BE2C (cell line): ENCODE measurements around the gene EIF5.

Experiments
- DNase-seq: peaks from one replicate; pipeline ENCODE4 v3.0.0-alpha.2; 2020
- H3K27me3 ChIP-seq: fragments of 250-450 bp; sonication (Bioruptor Pico); 2 replicates; pipeline ENCODE4 v1.5.1; 2020; ENCODE audit warnings: mild to moderate bottlenecking
- H3K36me3 ChIP-seq: fragments of 250-450 bp; sonication (Bioruptor Pico); 2 replicates; pipeline ENCODE4 v1.5.1; 2020; ENCODE audit warnings: mild to moderate bottlenecking
- H3K4me1 ChIP-seq: fragments of 250-450 bp; sonication (Bioruptor Pico); 2 replicates; pipeline ENCODE4 v1.5.1; 2020
- H3K4me3 ChIP-seq: 2 replicates; pipeline ENCODE4 v1.5.1; 2011; ENCODE audit warnings: low read depth, low read length
- H3K9me3 ChIP-seq: fragments of 250-450 bp; sonication (Bioruptor Pico); 2 replicates; pipeline ENCODE4 v1.5.1; 2020
- TF ChIP-seq, protein P1 (sequence below): IDR thresholded peaks from 2 replicates; pipeline ENCODE4 v1.5.1; 2012; ENCODE audit warnings: mild to moderate bottlenecking, low read depth, low read length

The EIF5 gene

DNA sequence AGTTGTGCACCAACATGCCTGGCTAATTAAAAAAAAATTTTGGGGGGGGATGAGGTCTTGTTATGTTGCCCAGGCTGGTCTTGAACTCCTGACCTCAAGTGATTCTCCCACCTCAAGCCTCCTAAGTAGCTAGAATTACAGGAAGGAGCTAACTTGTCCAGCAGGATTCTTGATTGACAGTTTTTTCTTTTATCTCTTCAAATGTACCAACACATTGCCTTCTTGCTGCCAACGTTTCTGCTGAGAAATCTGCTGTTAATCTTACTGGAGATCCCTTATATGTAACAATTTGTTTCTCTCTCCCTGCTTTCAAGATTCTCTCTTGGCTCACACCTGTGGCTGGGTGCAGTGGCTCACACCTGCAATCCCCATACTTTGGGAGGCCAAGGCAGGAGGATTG is 28.7 kb downstream of the EIF5 start:
- no peak for DNase-seq
- no peaks in the 10 kb centered on the region for H3K36me3 ChIP-seq
- H3K4me1 ChIP-seq: no peaks in the 10 kb centered on the region
- no peak overlapping the region for H3K4me3 ChIP-seq
- TF ChIP-seq, protein P1, sequence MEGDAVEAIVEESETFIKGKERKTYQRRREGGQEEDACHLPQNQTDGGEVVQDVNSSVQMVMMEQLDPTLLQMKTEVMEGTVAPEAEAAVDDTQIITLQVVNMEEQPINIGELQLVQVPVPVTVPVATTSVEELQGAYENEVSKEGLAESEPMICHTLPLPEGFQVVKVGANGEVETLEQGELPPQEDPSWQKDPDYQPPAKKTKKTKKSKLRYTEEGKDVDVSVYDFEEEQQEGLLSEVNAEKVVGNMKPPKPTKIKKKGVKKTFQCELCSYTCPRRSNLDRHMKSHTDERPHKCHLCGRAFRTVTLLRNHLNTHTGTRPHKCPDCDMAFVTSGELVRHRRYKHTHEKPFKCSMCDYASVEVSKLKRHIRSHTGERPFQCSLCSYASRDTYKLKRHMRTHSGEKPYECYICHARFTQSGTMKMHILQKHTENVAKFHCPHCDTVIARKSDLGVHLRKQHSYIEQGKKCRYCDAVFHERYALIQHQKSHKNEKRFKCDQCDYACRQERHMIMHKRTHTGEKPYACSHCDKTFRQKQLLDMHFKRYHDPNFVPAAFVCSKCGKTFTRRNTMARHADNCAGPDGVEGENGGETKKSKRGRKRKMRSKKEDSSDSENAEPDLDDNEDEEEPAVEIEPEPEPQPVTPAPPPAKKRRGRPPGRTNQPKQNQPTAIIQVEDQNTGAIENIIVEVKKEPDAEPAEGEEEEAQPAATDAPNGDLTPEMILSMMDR: no peak
- H3K9me3 ChIP-seq: peaks cover 4% of the 10 kb centered on the region; the same call in 1 of the 2 replicates
- H3K27me3 ChIP-seq: no peaks in the 10 kb centered on the region

DNA sequence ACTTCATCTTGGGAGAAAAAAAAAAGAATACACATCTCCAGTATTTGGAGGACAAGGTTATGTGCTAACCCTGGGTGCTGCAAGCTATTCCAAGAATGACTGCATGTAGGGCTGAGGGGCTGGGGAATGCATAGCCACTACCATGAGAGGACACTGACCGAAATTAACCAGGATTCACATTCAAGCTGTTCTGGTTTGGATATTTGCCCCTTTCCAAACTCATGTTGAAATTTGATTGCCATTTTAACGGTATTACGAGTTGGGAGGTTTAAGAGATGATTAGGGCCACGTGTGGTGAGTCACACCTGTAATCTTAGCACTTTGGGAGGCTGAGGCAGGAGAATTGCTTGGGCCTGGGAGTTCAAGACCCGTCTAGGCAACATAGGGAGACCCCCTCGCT is 32.7 kb downstream of the EIF5 start:
- Histone ChIP-seq H3K27me3 (no peaks in the 10 kb centered on the region), H3K4me1 (no peaks in the 10 kb centered on the region), H3K9me3 (peaks cover 4% of the 10 kb centered on the region; the same call in 1 of the 2 replicates), H3K36me3 (no peaks in the 10 kb centered on the region), H3K4me3 (no peak overlapping the region)
- TF ChIP-seq, protein P1: no peak
- DNase-seq: no peak

DNA sequence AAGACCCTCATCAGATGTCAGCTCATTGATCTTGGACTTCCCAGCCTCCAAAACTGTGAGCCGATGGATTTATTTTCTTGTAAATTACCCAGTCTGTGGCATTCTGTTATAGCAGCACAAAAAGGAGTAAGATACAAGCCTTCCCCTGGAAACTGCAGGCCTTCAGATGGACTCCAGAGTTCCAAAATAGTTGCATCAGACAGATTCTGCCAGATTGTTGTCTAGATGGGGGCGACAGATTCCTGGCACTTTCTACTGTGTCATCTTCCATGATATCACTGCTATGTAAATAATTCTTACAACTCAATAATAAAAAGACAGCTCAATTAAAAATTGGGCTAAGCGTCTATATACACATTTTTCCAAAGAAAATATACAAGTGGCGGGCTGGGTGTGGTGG is 34.0 kb downstream of the EIF5 start:
- Histone ChIP-seq H3K36me3 (no peaks in the 10 kb centered on the region), H3K4me1 (no peaks in the 10 kb centered on the region), H3K4me3 (no peak overlapping the region), H3K27me3 (no peaks in the 10 kb centered on the region), H3K9me3 (no peaks in the 10 kb centered on the region)
- DNase-seq: no peak
- TF ChIP-seq, protein P1: no peak

DNA sequence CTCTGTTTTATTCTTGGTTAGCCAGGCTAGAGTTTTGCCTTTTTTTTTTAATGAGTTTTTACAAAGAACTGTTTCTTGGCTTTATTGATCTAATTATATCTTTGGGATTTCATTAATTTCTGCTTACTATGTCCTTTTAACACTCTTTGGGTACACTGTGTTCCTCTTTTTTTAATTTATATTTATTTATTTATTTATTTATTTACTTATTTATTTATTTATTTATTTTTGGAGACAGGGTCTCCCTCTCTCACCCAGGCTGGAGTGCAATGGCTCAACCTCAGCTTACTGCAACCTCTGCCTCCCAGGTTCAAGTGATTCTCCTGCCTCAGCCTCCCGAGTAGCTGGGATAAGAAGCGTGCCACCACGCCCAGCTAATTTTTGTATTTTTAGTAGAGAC is 36.0 kb downstream of the EIF5 start:
- TF ChIP-seq, protein P1: no peak
- no peaks in the 10 kb centered on the region for H3K27me3 ChIP-seq
- H3K4me3 ChIP-seq: no peak overlapping the region
- DNase-seq: no peak
- H3K36me3 ChIP-seq: no peaks in the 10 kb centered on the region
- no peaks in the 10 kb centered on the region for H3K4me1 ChIP-seq
- H3K9me3 ChIP-seq: no peaks in the 10 kb centered on the region

DNA sequence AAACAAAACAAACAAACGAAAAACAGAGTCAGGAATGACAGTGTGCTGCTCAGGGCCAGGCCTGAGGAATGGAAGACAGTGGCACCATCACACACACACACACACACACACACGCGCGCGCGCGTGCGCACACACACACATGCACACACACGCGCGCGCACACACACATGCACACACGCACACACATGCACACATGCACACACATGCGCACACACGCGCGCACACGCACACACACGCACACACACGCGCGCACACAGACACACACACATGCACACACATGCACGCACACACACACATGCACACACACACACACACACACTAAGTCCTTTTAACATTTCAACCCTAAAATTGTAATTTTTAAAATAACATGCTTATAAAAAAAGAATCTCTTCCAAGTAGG is 38.0 kb downstream of the EIF5 start:
- Histone ChIP-seq H3K4me3 (no peak overlapping the region), H3K4me1 (no peaks in the 10 kb centered on the region), H3K9me3 (no peaks in the 10 kb centered on the region), H3K36me3 (no peaks in the 10 kb centered on the region), H3K27me3 (no peaks in the 10 kb centered on the region)
- TF ChIP-seq, protein P1: no peak
- no peak for DNase-seq

DNA sequence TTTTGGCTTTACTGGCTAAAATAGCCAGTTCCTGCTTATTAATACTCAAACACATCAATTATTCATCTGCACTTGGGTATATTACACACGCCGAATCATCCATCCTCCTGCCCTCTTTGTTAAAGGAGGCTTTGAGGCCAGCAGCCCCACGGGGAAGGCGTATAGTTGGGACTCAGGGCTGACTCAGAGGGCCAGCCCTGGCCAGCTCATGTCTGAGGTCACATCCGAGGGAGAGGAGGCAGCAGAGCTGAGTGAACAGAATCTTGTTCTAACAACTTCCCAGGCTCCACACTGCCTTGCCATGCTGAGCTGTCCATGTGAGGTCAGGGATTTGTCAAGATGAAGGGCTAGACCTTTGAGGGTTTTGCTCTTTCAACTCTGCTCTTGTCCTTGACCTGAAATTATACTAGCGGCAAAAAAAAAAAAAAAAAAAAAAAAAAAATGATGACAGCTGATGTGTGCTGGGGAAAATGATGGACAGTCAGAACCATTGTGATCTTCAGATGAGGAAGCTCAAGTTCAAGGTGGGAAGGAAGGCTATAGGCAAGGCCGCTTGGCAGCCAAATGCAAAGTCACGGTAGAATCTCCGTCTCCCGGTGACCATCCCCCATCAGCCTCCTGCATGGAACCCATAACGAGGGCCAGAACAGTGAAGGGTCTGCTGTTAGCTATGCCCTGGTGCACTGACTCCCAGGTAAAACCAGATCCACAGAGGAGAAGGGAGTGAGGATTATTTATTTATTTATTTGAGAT is 38.7 kb downstream of the EIF5 start:
- no peak for DNase-seq
- Histone ChIP-seq H3K9me3 (no peaks in the 10 kb centered on the region), H3K4me1 (no peaks in the 10 kb centered on the region), H3K27me3 (no peaks in the 10 kb centered on the region), H3K36me3 (no peaks in the 10 kb centered on the region), H3K4me3 (no peak overlapping the region)
- TF ChIP-seq, protein P1: no peak
